ENCODE measurements around the gene SAA2.
"Not testable (repeated sequence)": the region's sequence is repeated elsewhere in the genome, so short reads cannot be mapped to it uniquely, and the experiment has no call there.

SAA2 gene

GRCh38 chr11:18248561-18248960 lies at the start of gene SAA2:
Gene SAA2 (minus strand): TSS chr11:18248668. CDS start chr11:18248011, 657 bp downstream.
- H3K4me3 ChIP-seq (ENCODE audit: low read depth, low read length): no peak within 1 kb of the TSS
- DNase-seq (ENCODE audit: low read depth): no peak

- H3K4me3 ChIP-seq (ENCODE audit: low read depth, low read length): no peak overlapping the region
- no peak for DNase-seq (ENCODE audit: low read depth)
These were observed 46.8 kb upstream of the SAA2 start for GRCh38 chr11:18295316-18295715.

GRCh38 chr11:18294862-18295261 lies 46.4 kb upstream of the SAA2 start:
- no peak for DNase-seq (ENCODE audit: low read depth)
- no peak overlapping the region for H3K4me3 ChIP-seq (ENCODE audit: low read depth, low read length)

GRCh38 chr11:18288911-18289310 lies 40.4 kb upstream of the SAA2 start:
- H3K4me3 ChIP-seq (ENCODE audit: low read depth, low read length): no peak overlapping the region

GRCh38 chr11:18285841-18286240 lies 37.4 kb upstream of the SAA2 start:
- DNase-seq (ENCODE audit: low read depth): no peak
- H3K4me3 ChIP-seq (ENCODE audit: low read depth, low read length): no peak overlapping the region

More at GRCh38 chr11:18288911-18289310, 40.4 kb upstream of the SAA2 start:
- DNase-seq (ENCODE audit: low read depth): no peak

GRCh38 chr11:18282626-18283025 lies 34.2 kb upstream of the SAA2 start:
- DNase-seq (ENCODE audit: low read depth): no peak
- H3K4me3 ChIP-seq (ENCODE audit: low read depth, low read length): no peak overlapping the region

- DNase-seq (ENCODE audit: low read depth): no peak
- no peak overlapping the region for H3K4me3 ChIP-seq (ENCODE audit: low read depth, low read length)
These were observed 32.1 kb upstream of the SAA2 start for GRCh38 chr11:18280438-18281045.

- H3K4me3 ChIP-seq (ENCODE audit: low read depth, low read length): no peak overlapping the region
- DNase-seq (ENCODE audit: low read depth): no peak
These were observed 29.2 kb upstream of the SAA2 start for GRCh38 chr11:18277565-18278271.

GRCh38 chr11:18271206-18271605 lies 22.7 kb upstream of the SAA2 start:
- no peak for DNase-seq (ENCODE audit: low read depth)
- H3K4me3 ChIP-seq (ENCODE audit: low read depth, low read length): no peak overlapping the region

- no peak for DNase-seq (ENCODE audit: low read depth)
- no peak overlapping the region for H3K4me3 ChIP-seq (ENCODE audit: low read depth, low read length)
These were observed 21.6 kb upstream of the SAA2 start for GRCh38 chr11:18270102-18270501.

GRCh38 chr11:18269252-18269651 lies 20.8 kb upstream of the SAA2 start:
- DNase-seq (ENCODE audit: low read depth); H3K4me3 ChIP-seq (ENCODE audit: low read depth, low read length): not testable (repeated sequence)

GRCh38 chr11:18267335-18268133 lies 19.1 kb upstream of the SAA2 start:
- DNase-seq (ENCODE audit: low read depth); H3K4me3 ChIP-seq (ENCODE audit: low read depth, low read length): not testable (repeated sequence)

GRCh38 chr11:18265949-18266348 lies 17.5 kb upstream of the SAA2 start, which contains the start of gene SAA1:
Gene SAA1 (plus strand): TSS chr11:18266264. CDS start chr11:18266888, 624 bp downstream.
- H3K4me3 ChIP-seq (ENCODE audit: low read depth, low read length): no peak within 1 kb of the TSS
- peak; percentile 20 for DNase-seq (ENCODE audit: low read depth)

GRCh38 chr11:18264677-18265555 lies 16.4 kb upstream of the SAA2 start:
- no peak for DNase-seq (ENCODE audit: low read depth)

GRCh38 chr11:18264035-18264434 lies 15.6 kb upstream of the SAA2 start:
- DNase-seq (ENCODE audit: low read depth): no peak
- H3K4me3 ChIP-seq (ENCODE audit: low read depth, low read length): no peak overlapping the region

More at GRCh38 chr11:18264677-18265555, 16.4 kb upstream of the SAA2 start:
- no peak overlapping the region for H3K4me3 ChIP-seq (ENCODE audit: low read depth, low read length)

GRCh38 chr11:18262681-18263350 lies 14.3 kb upstream of the SAA2 start:
- H3K4me3 ChIP-seq (ENCODE audit: low read depth, low read length); DNase-seq (ENCODE audit: low read depth): not testable (repeated sequence)

GRCh38 chr11:18261721-18262120 lies 13.3 kb upstream of the SAA2 start:
- DNase-seq (ENCODE audit: low read depth): no peak
- no peak overlapping the region for H3K4me3 ChIP-seq (ENCODE audit: low read depth, low read length)

GRCh38 chr11:18259259-18259658 lies 10.8 kb upstream of the SAA2 start:
- no peak for DNase-seq (ENCODE audit: low read depth)
- no peak overlapping the region for H3K4me3 ChIP-seq (ENCODE audit: low read depth, low read length)
